OCI-LY3 (cell line): ENCODE data around the gene CD151.

Experiments used
- CTCF ChIP-seq: fragments of 200-600, 300-600 bp; sonication (generic); IDR thresholded peaks from 2 replicates; pipeline ENCODE4 v1.5.1; 2014; ENCODE audit warnings: antibody characterized with exemption, low read length, low read depth
- EZH2phosphoT487 ChIP-seq: fragments of 200-600 bp; shearing (Covaris generic); IDR thresholded peaks from 2 replicates; pipeline ENCODE4 v1.6.1; 2018; ENCODE audit warnings: antibody characterized with exemption, mixed run types, low read depth

DNA sequence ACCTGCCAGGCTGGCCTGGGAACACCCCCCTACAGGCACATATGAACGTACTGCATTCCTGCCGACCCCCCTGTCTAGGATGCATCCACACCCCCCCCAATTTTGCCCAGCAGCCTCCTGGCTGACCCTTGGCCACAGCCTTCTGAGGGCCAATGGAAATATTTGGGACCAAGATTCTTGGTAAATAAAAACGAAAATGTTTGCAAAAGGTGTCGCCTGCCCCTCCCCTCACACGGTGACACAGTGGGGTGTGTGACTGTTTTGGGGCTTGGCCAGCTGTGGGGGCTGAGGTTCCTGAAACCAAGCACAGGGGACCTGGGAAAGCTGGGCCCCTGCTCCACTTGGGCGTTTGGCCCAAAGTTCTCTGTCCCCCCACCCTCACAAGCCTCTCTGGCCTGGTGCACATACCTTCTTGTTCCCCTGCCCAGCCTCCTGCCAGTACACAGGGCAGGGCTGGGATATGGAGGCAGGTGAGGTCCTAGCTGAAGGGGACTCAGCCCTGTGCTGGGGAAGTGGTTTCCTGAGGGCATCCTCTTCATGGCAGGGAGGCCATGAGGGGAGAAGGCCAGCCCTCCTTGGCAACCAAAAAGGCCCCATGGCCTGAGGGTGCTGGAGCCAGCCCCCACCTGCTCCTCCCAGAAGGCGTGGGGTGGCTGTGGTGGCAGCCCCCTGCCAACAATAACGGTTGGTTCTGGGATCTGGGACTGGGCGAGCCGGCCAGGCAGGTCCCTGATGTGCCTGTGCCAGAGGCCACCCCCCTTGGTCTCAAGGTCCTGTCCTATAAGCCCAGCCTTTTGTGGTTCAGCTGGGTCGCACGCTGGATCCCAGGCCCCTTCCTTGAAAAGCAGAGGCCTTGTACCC, 7.2 kb upstream of the CD151 start:
- TF ChIP-seq EZH2phosphoT487: no peak
- no peak for TF ChIP-seq CTCF
